Tibial nerve (tissue), 4 donors: Measurements from ENCODE around the gene VEGFB.

Source experiments
- EP300 ChIP-seq, 2 donors: sonication (generic); formaldehyde crosslinking; IDR thresholded peaks; one replicate each; pipeline ENCODE4 v1.6.1; 2017; ENCODE audit warnings: antibody characterized with exemption in 2 of 2, mild to moderate bottlenecking in 1 of 2
- POLR2A ChIP-seq, 2 donors: fragments of 450-650 bp; IDR thresholded peaks; one replicate each; pipeline ENCODE4 v1.6.1; 2017; ENCODE audit warnings: antibody characterized with exemption in 2 of 2, mild to moderate bottlenecking in 2 of 2, moderate library complexity in 2 of 2
- TF ChIP-seq, protein P1 (sequence below), 5 experiments: fragments of 200-600 bp in 3 of 5; fragments of 450-650 bp in 2 of 5; sonication (generic) in 3 of 5; IDR thresholded peaks; one replicate each; pipeline ENCODE4 v1.5.1; 2016 to 2019; ENCODE audit warnings: antibody characterized with exemption in 5 of 5, mild to moderate bottlenecking in 3 of 5, moderate library complexity in 2 of 5

DNA sequence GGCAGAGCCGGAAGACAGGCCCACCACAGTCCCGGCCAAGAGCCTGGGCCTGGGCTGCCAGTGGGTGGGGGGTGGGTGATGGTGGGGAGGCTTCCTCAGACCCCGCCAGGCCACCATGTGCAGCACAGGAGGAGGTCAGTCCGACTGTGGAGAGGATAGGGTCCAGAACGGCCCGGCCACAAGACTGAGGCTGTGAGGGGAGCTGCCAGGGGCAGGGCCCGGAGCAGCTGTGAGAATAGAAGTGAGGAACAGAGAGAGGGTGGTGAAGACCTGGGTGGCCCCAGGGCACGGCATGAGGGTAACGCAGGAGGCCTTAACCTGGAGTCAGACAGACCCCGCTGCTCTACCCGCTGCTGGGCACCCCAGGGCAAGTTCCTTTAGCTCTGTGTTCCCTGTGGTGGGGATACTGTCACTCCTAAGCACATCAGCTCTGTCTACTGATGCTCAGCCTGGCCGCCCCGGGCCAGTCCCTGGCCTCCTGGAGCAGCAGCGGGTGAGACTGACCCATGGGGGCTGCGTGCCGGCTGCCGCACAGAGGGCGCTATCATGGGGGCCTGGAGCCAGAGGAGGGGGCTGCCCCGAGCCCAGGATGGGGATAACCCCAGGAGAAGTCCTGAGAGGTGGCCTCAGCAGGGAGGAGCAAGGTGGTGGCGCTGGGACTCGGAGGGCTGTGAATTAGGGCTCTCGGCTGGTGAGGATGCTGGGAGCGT, 26.1 kb upstream of the VEGFB start:
- TF ChIP-seq, protein P1, sequence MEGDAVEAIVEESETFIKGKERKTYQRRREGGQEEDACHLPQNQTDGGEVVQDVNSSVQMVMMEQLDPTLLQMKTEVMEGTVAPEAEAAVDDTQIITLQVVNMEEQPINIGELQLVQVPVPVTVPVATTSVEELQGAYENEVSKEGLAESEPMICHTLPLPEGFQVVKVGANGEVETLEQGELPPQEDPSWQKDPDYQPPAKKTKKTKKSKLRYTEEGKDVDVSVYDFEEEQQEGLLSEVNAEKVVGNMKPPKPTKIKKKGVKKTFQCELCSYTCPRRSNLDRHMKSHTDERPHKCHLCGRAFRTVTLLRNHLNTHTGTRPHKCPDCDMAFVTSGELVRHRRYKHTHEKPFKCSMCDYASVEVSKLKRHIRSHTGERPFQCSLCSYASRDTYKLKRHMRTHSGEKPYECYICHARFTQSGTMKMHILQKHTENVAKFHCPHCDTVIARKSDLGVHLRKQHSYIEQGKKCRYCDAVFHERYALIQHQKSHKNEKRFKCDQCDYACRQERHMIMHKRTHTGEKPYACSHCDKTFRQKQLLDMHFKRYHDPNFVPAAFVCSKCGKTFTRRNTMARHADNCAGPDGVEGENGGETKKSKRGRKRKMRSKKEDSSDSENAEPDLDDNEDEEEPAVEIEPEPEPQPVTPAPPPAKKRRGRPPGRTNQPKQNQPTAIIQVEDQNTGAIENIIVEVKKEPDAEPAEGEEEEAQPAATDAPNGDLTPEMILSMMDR (IDR thresholded peaks at IDR 0.05): no peak
- TF ChIP-seq POLR2A (IDR thresholded peaks at IDR 0.05): no peak
- no peak for TF ChIP-seq EP300 (IDR thresholded peaks at IDR 0.05)
